Measurements from ENCODE around the gene ARPC5.

The ARPC5 gene

DNA sequence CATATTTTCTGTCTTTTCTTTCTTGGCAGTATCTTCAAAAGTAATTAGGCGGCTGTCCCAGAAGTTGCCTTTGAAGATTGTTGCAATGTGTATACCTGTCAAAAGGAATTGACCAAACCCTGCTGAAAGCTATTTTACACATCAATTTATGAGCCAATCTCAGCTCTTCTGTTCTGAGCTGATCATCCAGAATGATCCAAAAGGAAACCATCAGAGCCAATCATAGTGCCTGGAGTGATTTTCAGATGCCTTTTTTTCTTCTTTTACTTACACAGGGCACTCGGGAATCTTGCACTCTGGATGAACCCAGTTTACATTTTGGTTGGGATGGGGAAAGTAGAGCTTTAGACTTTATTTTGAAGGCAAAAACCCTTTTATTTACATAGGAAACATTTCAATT is 39.3 kb upstream of the ARPC5 start:
- TF ChIP-seq, protein P1, sequence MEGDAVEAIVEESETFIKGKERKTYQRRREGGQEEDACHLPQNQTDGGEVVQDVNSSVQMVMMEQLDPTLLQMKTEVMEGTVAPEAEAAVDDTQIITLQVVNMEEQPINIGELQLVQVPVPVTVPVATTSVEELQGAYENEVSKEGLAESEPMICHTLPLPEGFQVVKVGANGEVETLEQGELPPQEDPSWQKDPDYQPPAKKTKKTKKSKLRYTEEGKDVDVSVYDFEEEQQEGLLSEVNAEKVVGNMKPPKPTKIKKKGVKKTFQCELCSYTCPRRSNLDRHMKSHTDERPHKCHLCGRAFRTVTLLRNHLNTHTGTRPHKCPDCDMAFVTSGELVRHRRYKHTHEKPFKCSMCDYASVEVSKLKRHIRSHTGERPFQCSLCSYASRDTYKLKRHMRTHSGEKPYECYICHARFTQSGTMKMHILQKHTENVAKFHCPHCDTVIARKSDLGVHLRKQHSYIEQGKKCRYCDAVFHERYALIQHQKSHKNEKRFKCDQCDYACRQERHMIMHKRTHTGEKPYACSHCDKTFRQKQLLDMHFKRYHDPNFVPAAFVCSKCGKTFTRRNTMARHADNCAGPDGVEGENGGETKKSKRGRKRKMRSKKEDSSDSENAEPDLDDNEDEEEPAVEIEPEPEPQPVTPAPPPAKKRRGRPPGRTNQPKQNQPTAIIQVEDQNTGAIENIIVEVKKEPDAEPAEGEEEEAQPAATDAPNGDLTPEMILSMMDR (IDR thresholded peaks at IDR 0.05; ENCODE audit: low read depth, low read length, missing control alignments), result no peak
- H3K4me3 ChIP-seq (ENCODE audit: low read depth, low read length), result no peak overlapping the region
- no peak for DNase-seq (ENCODE audit: low read depth)

DNA sequence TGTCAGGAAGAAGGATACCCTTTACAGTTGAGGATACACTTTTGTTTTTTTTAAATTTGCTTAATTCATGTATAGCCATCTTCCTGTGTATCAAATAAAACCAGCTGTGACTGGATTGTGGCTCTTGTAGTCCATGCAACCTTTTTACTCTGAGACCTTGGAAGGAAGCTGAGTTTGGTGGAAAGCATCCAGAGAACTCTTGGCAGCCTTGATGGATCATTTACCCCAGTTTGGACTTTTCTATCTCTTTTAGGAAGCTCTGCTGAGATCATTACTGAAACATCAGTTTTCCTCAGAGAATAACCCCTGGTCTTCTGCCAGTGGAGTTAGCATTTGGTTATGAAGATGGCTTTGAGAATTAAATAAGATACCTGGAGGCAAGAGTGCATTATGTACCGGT is 38.8 kb upstream of the ARPC5 start:
- H3K4me3 ChIP-seq (ENCODE audit: low read depth, low read length), result no peak overlapping the region
- TF ChIP-seq, protein P1 (IDR thresholded peaks at IDR 0.05; ENCODE audit: low read depth, low read length, missing control alignments), result no peak
- no peak for DNase-seq (ENCODE audit: low read depth)

DNA sequence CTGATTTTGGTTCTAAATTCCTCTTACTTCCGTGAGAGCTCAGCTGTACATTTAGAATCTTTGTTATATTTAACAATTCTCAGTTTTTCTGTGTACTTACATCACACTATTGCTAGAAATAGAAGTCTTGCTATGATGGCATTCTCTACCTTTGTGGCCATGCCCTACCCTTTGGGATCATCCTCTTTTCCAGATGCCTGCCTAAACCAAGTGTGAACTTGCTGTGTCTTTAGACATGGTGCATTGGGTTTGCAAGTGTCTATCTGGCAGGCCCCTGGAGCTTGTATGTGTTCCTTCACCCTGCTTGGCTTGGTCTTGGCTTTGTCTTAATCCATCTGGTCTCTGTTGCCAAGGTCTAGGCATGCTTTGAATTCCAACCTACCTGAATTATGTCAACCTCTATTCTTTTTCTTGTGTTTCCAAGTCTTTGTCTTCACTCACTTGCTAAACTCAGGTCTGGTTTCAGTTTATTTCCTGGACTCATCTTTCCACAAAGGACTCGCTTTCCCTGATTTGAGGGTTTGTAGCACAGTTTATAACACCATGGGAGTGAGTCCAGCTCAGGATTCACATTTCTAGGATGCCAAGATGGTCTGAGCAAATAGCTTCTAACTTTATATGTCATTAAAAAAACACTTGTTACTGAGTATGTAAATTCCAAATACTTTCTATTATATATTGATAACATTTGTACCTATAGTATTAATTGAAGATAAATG is 38.2 kb upstream of the ARPC5 start:
- no peak overlapping the region for H3K4me3 ChIP-seq (ENCODE audit: low read depth, low read length)
- no peak for DNase-seq (ENCODE audit: low read depth)
- TF ChIP-seq, protein P1 (IDR thresholded peaks at IDR 0.05; ENCODE audit: low read depth, low read length, missing control alignments), result no peak

DNA sequence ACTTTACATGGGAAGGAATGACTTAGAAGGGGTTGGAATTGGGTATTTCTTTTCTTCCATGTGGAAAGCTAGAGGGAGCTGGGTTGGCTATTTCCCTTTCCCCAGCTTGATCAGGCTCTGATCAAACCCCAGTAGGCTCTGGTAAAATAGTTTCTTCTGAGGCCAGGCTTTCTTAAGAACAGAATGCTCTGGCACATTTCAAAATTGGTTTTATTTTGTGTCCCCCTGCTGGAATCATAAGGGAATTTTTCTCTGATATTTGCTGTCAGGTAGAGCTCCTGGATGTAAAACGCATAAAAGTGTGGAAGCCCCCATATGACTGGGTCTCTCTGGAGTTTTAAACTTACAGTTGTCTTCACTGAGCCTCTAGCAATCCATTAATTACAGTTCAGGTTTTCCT is 34.6 kb upstream of the ARPC5 start:
- TF ChIP-seq, protein P1 (IDR thresholded peaks at IDR 0.05; ENCODE audit: low read depth, low read length, missing control alignments), result peak; percentile 18
- H3K4me3 ChIP-seq (ENCODE audit: low read depth, low read length), result no peak overlapping the region
- DNase-seq (ENCODE audit: low read depth), result no peak

DNA sequence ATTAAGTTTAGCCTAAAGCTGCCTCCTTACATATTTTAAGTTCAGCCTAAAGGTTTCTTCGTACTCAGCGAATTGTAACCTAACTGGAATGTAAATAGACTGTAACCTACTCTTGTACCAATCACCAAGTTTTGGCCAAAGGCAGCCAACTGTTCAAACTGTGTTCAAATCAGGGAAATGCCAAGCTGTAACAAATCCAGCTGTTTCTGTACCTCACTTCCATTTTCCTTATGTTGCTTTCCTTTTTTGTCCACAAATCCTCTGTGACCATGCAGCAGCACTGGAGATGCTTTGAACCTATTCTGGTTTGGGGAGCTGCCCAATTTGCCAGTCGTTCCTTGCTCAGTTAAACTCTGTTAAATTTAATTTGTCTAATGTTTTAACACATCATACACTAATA is 20.8 kb upstream of the ARPC5 start:
- TF ChIP-seq, protein P1 (IDR thresholded peaks at IDR 0.05; ENCODE audit: low read depth, low read length, missing control alignments), result no peak
- no peak overlapping the region for H3K4me3 ChIP-seq (ENCODE audit: low read depth, low read length)
- no peak for DNase-seq (ENCODE audit: low read depth)

DNA sequence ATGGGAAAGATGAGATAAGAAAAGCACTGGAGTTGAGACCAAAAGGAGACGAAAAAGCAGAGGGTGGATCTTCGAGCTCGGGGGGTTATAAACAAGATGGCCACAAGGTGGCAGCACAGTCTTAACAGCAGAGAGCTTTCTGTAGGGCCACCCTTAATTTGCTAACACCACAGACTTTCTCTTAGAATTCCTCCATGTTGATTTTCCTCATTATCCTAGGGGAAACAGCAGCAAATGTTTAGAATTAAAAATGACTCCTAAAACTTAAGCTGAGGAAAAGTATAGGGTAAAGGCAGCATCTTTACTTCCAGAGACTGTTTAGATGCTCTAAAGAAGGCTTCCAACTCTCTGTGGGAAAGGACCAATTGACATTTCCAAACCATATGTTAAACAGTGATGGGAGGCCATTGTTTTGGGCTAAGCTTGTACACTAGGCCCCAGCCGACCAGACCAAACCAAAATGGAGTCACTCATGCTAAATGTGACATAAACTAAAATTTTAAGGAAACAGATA is 20.0 kb upstream of the ARPC5 start:
- H3K4me3 ChIP-seq (ENCODE audit: low read depth, low read length), result no peak overlapping the region

More for the DNA sequence above, 20.0 kb upstream of the ARPC5 start:
- TF ChIP-seq, protein P1 (IDR thresholded peaks at IDR 0.05; ENCODE audit: low read depth, low read length, missing control alignments), result peak; percentile 87
- no peak for DNase-seq (ENCODE audit: low read depth)

Measured in GM12864 (cell line).